CD14-positive monocyte (primary cell): ENCODE results near the gene THRAP3. TPM values are rescaled to one million over a fixed set of nuclear protein-coding genes. Genes with fewer than 3 reads are reported as not detected.

ENCODE experiments used
- DNase-seq, 3 donors: peaks; one replicate each; pipeline ENCODE4 v3.0.0-alpha.2; 2011 to 2022
- H2AFZ ChIP-seq: 2 replicates; pipeline ENCODE4 v1.6.0; 2012; ENCODE audit warnings: mild to moderate bottlenecking, low read depth, low read length, inconsistent platforms; ENCODE audit not compliant: insufficient read depth, poor library complexity, severe bottlenecking
- H3K27ac ChIP-seq, 2 donors: 1 replicate in 1 of 2; 2 replicates in 1 of 2; pipeline ENCODE4 v1.5.1; 2012 to 2013; ENCODE audit warnings: low read length in 2 of 2, control low read depth in 1 of 2, inconsistent platforms in 1 of 2, low read depth in 1 of 2, mild to moderate bottlenecking in 1 of 2
- H3K27me3 ChIP-seq, 2 donors: one replicate each; pipeline versions ENCODE4 v1.6.0 to v1.6.1; 2011 to 2013; ENCODE audit warnings: low read length in 2 of 2; ENCODE audit not compliant: control insufficient read depth in 2 of 2, insufficient read depth in 2 of 2
- H3K36me3 ChIP-seq, 2 donors: replicated peaks in 1 of 2; 1 replicate in 1 of 2; 2 replicates in 1 of 2; pipeline versions ENCODE4 v1.5.1 to v1.6.1; 2012 to 2013; ENCODE audit warnings: low read length in 2 of 2, control low read depth in 1 of 2, inconsistent platforms in 1 of 2, mild to moderate bottlenecking in 1 of 2; ENCODE audit not compliant: insufficient read depth in 2 of 2, control insufficient read depth in 1 of 2
- H3K4me1 ChIP-seq, 2 donors: 1 replicate in 1 of 2; 2 replicates in 1 of 2; pipeline versions ENCODE4 v1.5.1 to v1.6.1; 2012 to 2013; ENCODE audit warnings: low read length in 2 of 2, control low read depth in 1 of 2, inconsistent platforms in 1 of 2, mild to moderate bottlenecking in 1 of 2, moderate library complexity in 1 of 2; ENCODE audit not compliant: insufficient read depth in 2 of 2, control insufficient read depth in 1 of 2
- H3K4me2 ChIP-seq: replicated peaks from 2 replicates; pipeline ENCODE3; 2012; ENCODE audit warnings: low read length, moderate library complexity, mild to moderate bottlenecking; ENCODE audit not compliant: poor library complexity, severe bottlenecking; ENCODE audit errors: extremely low read depth
- H3K4me3 ChIP-seq, 3 experiments: fragments of 200-600 bp in 1 of 3; sonication (generic) in 1 of 3; replicated peaks in 1 of 3; 1 replicate in 2 of 3; 2 replicates in 1 of 3; pipeline ENCODE4 v1.5.1; 2011 to 2013; ENCODE audit warnings: low read length in 3 of 3, mild to moderate bottlenecking in 3 of 3, control low read depth in 2 of 3, low read depth in 2 of 3, inconsistent platforms in 1 of 3, moderate library complexity in 1 of 3
- H3K79me2 ChIP-seq: 2 replicates; pipeline ENCODE4 v1.6.0; 2012; ENCODE audit warnings: mild to moderate bottlenecking, control low read depth, inconsistent platforms, low read length, moderate library complexity; ENCODE audit not compliant: insufficient read depth
- H3K9ac ChIP-seq: 2 replicates; pipeline ENCODE4 v1.6.0; 2017; ENCODE audit warnings: low read length, mild to moderate bottlenecking; ENCODE audit not compliant: insufficient read depth, poor library complexity, severe bottlenecking
- H3K9me3 ChIP-seq, 2 donors: replicated peaks in 1 of 2; 1 replicate in 1 of 2; 2 replicates in 1 of 2; pipeline versions ENCODE4 v1.5.1 to v1.6.1; 2012 to 2013; ENCODE audit warnings: low read length in 2 of 2, control low read depth in 1 of 2; ENCODE audit not compliant: control insufficient read depth in 1 of 2, insufficient read depth in 1 of 2
- H4K20me1 ChIP-seq: 2 replicates; pipeline ENCODE4 v1.6.0; 2012; ENCODE audit warnings: mild to moderate bottlenecking, low read length, control low read depth, moderate library complexity; ENCODE audit not compliant: insufficient read depth
- H3K27ac Mint-ChIP-seq, 7 donors: one replicate each; pipeline ENCODE4 v1.8.0; 2020; ENCODE audit warnings: mild to moderate bottlenecking in 7 of 7, mixed read lengths in 7 of 7, moderate library complexity in 6 of 7, inconsistent platforms in 2 of 7
- H3K27me3 Mint-ChIP-seq, 3 donors: one replicate each; pipeline ENCODE4 v1.8.0; 2021 to 2022; ENCODE audit warnings: low read depth in 3 of 3, mild to moderate bottlenecking in 3 of 3, mixed read lengths in 3 of 3, moderate library complexity in 3 of 3, inconsistent platforms in 1 of 3
- H3K36me3 Mint-ChIP-seq, 2 donors: one replicate each; pipeline ENCODE4 v1.8.0; 2020; ENCODE audit warnings: mixed read lengths in 2 of 2, inconsistent platforms in 1 of 2, mild to moderate bottlenecking in 1 of 2
- H3K4me1 Mint-ChIP-seq: one replicate; pipeline ENCODE4 v1.8.0; 2020; ENCODE audit warnings: mild to moderate bottlenecking, mixed read lengths
- H3K4me3 Mint-ChIP-seq, 2 donors: one replicate each; pipeline ENCODE4 v1.8.0; 2020; ENCODE audit warnings: mild to moderate bottlenecking in 2 of 2, mixed read lengths in 2 of 2, moderate library complexity in 1 of 2
- H3K9me3 Mint-ChIP-seq, 7 donors: one replicate each; pipeline ENCODE4 v1.8.0; 2020 to 2022; ENCODE audit warnings: mixed read lengths in 7 of 7, mild to moderate bottlenecking in 6 of 7, moderate library complexity in 6 of 7, inconsistent platforms in 2 of 7
- WGBS: methylation state at CpG from one replicate; pipeline ENCODE4 v1.1.5; 2013; ENCODE audit warnings: missing lambda C conversion rate; ENCODE audit not compliant: insufficient coverage; 5-methylcytosine and 5-hydroxymethylcytosine counted together
- intact Hi-C, 2 donors: fragments of 100-400 bp; cut with micrococcal nuclease; formaldehyde crosslinking; loops; one replicate each; pipeline versions ENCODE4 v1.15.0 to v1.15.1; 2023
- polyA plus RNA-seq, 3 donors: library from polyadenylated mRNA; depleted of rRNA in 1 of 3; unstranded in 2 of 3; stranded (reverse) in 1 of 3; fragments of 300-500 nt in 2 of 3; fragments of >200 nt in 1 of 3; fragmentation: Illumina TruSeq in 2 of 3; gene quantifications; 1 replicate in 2 of 3; 2 replicates in 1 of 3; pipeline ENCODE4 v1.2.3, GENCODE V29; 2012 to 2021
- TF ChIP-seq, protein P1 (sequence below): fragments of 200-600 bp; IDR thresholded peaks from one replicate; pipeline ENCODE4 v1.8.0; 2022; ENCODE audit warnings: antibody characterized with exemption, mild to moderate bottlenecking

Gene THRAP3
- polyA plus RNA-seq, 3 donors, result 30.1 to 63.4 (median 35.7) TPM

DNA sequence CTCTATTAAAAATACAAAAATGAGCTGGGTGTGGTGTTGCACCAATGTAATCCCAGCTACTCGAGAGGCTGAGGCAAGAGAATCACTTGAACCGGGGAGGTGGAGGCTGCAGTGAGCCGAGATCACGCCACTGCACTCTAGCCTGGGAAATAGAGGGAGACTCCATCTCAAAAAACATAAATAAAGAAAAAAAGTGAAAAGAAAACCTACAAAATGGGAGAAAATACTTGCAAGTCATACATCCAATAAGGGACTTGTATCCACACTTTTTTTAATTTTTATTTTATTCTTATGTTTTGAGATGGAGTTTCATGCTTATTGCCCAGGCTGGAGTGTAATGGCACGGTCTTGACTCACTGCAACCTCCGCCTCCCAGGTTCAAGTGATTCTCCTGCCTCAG, 52.4 kb downstream of the THRAP3 start:
- Mint-ChIP-seq H3K4me3 (no peak overlapping the region), H3K27ac (peak overlapping the region in 3 of 7 donors; percentile 11 to 32 (median 23)), H3K36me3 (peaks cover 24 to 53% of the 10 kb centered on the region in 2 donors), H3K4me1 (no peaks in the 10 kb centered on the region), H3K9me3 (no peaks in the 10 kb centered on the region), H3K27me3 (peaks cover 0 to 2% (median 0%) of the 10 kb centered on the region in 3 donors)
- intact Hi-C loops, result no loop called here
- no peak overlapping the region for H3K4me3 ChIP-seq
- no peaks in the 10 kb centered on the region for H3K4me1 ChIP-seq
- DNase-seq, result no peak
- peaks cover 14 to 55% of the 10 kb centered on the region in 2 donors for H3K36me3 ChIP-seq
- H3K27me3 ChIP-seq, result no peaks in the 10 kb centered on the region
- TF ChIP-seq, protein P1, sequence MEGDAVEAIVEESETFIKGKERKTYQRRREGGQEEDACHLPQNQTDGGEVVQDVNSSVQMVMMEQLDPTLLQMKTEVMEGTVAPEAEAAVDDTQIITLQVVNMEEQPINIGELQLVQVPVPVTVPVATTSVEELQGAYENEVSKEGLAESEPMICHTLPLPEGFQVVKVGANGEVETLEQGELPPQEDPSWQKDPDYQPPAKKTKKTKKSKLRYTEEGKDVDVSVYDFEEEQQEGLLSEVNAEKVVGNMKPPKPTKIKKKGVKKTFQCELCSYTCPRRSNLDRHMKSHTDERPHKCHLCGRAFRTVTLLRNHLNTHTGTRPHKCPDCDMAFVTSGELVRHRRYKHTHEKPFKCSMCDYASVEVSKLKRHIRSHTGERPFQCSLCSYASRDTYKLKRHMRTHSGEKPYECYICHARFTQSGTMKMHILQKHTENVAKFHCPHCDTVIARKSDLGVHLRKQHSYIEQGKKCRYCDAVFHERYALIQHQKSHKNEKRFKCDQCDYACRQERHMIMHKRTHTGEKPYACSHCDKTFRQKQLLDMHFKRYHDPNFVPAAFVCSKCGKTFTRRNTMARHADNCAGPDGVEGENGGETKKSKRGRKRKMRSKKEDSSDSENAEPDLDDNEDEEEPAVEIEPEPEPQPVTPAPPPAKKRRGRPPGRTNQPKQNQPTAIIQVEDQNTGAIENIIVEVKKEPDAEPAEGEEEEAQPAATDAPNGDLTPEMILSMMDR, result no peak
- H3K27ac ChIP-seq, result no peak overlapping the region
- H3K79me2 ChIP-seq, result peaks cover 85% of the 10 kb centered on the region
- no peak overlapping the region for H3K9ac ChIP-seq
- H4K20me1 ChIP-seq, result peaks cover 80% of the 10 kb centered on the region
- WGBS, result no CpG with 5 or more reads among the region's 6 CpGs
- H3K4me2 ChIP-seq, result no peak overlapping the region
- no peak overlapping the region for H2AFZ ChIP-seq
- no peaks in the 10 kb centered on the region for H3K9me3 ChIP-seq

DNA sequence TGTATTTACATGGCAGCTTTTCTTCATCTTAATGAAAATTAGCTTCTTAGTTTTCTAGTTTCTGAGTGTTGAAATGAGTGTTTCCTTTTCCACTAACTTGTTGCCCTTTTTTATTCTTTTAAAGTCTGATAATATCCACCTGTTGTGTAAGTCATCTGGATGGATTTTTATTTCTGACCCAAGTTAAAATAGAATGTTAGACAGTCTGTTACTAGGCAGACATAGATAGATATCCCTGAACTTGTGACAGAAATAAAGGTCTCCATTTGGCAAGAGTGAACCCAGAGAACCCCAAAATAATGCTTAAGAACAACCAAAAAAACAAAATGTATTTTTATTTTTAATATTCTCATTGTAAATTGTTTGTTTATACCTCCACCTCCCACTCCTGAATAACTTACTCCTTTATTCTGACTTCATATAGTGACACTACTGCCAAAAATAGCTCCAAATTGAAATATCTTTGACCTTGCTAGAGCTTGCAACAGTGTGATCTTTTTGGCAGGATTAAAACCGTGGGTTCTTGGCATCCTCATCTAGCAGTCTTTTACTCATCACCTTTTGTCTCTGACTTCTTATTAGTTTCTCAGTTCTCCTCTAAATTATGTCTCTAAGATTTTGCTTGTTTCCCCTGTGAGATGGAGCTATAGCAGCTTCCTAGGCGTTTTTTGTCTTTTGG, 55.0 kb downstream of the THRAP3 start:
- peaks cover 78% of the 10 kb centered on the region for H4K20me1 ChIP-seq
- no peak overlapping the region for H3K27ac ChIP-seq
- no peak overlapping the region for H3K4me3 ChIP-seq
- WGBS, result 80% methylated on average over 1 of the region's 2 CpGs
- H3K9me3 Mint-ChIP-seq, result no peaks in the 10 kb centered on the region
- H3K27ac Mint-ChIP-seq, result peak overlapping the region in 1 of 7 donors; percentile 48
- no peaks in the 10 kb centered on the region for H3K9me3 ChIP-seq
- H3K79me2 ChIP-seq, result peaks cover 67% of the 10 kb centered on the region
- no peak overlapping the region for H2AFZ ChIP-seq
- H3K4me1 ChIP-seq, result no peaks in the 10 kb centered on the region
- no peak overlapping the region for H3K4me3 Mint-ChIP-seq
- H3K36me3 Mint-ChIP-seq, result peaks cover 25 to 55% of the 10 kb centered on the region in 2 donors
- H3K27me3 ChIP-seq, result no peaks in the 10 kb centered on the region
- intact Hi-C loops, result no loop called here
- H3K27me3 Mint-ChIP-seq, result peaks cover 0 to 2% (median 0%) of the 10 kb centered on the region in 3 donors
- no peaks in the 10 kb centered on the region for H3K4me1 Mint-ChIP-seq
- H3K4me2 ChIP-seq, result no peak overlapping the region
- TF ChIP-seq, protein P1, result no peak
- no peak overlapping the region for H3K9ac ChIP-seq
- H3K36me3 ChIP-seq, result peaks cover 25 to 58% of the 10 kb centered on the region in 2 donors
- no peak for DNase-seq
